ENCODE measurements around the gene KCNJ12. TPM values are rescaled to one million over a fixed set of nuclear protein-coding genes. Genes with fewer than 3 reads are reported as not detected.
"Not testable (repeated sequence)": the region's sequence is repeated elsewhere in the genome, so short reads cannot be mapped to it uniquely, and the experiment has no call there.

KCNJ12 gene
- polyA plus RNA-seq, 3 donors: 6.8 to 7.2 (median 7.0) TPM

- not testable (repeated sequence) for DNase-seq
Measured at GRCh38 chr17:21404956-21405731, 29.0 kb downstream of the KCNJ12 start.

- not testable (repeated sequence) for DNase-seq
Measured at GRCh38 chr17:21405904-21406400, 29.8 kb downstream of the KCNJ12 start.

GRCh38 chr17:21406616-21407404 lies 30.7 kb downstream of the KCNJ12 start:
- DNase-seq: not testable (repeated sequence)

- not testable (repeated sequence) for DNase-seq
Measured at GRCh38 chr17:21407752-21408151, 31.6 kb downstream of the KCNJ12 start.

- DNase-seq: not testable (repeated sequence)
Measured at GRCh38 chr17:21408224-21408623, 32.1 kb downstream of the KCNJ12 start.

- DNase-seq: not testable (repeated sequence)
Measured at GRCh38 chr17:21408766-21409300, 32.7 kb downstream of the KCNJ12 start.

GRCh38 chr17:21409388-21409787 lies 33.2 kb downstream of the KCNJ12 start:
- DNase-seq: not testable (repeated sequence)

- DNase-seq: not testable (repeated sequence)
Measured at GRCh38 chr17:21409971-21410370, 33.8 kb downstream of the KCNJ12 start.

- DNase-seq: not testable (repeated sequence)
Measured at GRCh38 chr17:21410371-21410770, 34.2 kb downstream of the KCNJ12 start.

- peak; percentile 45 for DNase-seq
Measured at GRCh38 chr17:21410906-21411678, 34.9 kb downstream of the KCNJ12 start.

- DNase-seq: not testable (repeated sequence)
Measured at GRCh38 chr17:21411679-21412205, 35.6 kb downstream of the KCNJ12 start.

GRCh38 chr17:21412207-21412681 lies 36.1 kb downstream of the KCNJ12 start:
- not testable (repeated sequence) for DNase-seq

GRCh38 chr17:21413570-21414279 lies 37.6 kb downstream of the KCNJ12 start:
- DNase-seq: not testable (repeated sequence)

- not testable (repeated sequence) for DNase-seq
Measured at GRCh38 chr17:21414616-21415015, 38.5 kb downstream of the KCNJ12 start.

- not testable (repeated sequence) for DNase-seq
Measured at GRCh38 chr17:21415166-21415990, 39.2 kb downstream of the KCNJ12 start.

GRCh38 chr17:21416471-21416981 lies 40.4 kb downstream of the KCNJ12 start:
- DNase-seq: not testable (repeated sequence)

- DNase-seq: not testable (repeated sequence)
Measured at GRCh38 chr17:21417349-21417748, 41.2 kb downstream of the KCNJ12 start.

GRCh38 chr17:21417921-21418320 lies 41.8 kb downstream of the KCNJ12 start:
- DNase-seq: no peak
